ENCODE results near the gene SMCP.

Gene SMCP, protein sequence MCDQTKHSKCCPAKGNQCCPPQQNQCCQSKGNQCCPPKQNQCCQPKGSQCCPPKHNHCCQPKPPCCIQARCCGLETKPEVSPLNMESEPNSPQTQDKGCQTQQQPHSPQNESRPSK

DNA sequence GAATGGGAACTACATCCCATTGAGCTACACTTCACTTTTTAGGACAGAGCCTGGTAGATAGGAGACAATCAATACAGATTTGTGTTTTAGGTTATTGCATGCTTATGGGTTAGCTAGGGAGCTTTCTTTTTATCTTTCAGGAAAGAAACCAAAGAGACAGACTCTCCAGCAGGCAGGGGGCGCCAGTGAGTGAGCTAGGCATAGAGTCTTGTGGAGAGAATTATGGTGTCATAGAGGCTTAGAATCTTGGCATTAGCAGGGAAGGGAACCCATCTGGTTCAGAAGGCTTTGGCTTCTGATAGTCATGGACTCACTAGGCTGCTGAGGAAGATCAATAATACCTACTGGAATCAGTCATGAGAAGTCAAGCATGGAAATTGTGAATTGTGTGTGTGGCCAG lies at the start of gene SMCP:
TSS of gene SMCP (plus strand) at position 281 of the 400 bp plus-strand sequence. CDS start 6,101 bp downstream, outside the sequence.
- Histone ChIP-seq H3K27me3 (ENCODE audit: insufficient read depth, low read depth, severe bottlenecking) (no peaks in the 10 kb centered on the region), H3K4me3 (ENCODE audit: low read depth, low read length) (no peak within 1 kb of the TSS), H3K36me3 (no peaks in the 10 kb centered on the region), H3K9me3 (ENCODE audit: severe bottlenecking) (peaks cover 2% of the 10 kb centered on the region), H3K27ac (no peak within 1 kb of the TSS)
- peak; percentile 93 for DNase-seq
- TF ChIP-seq, protein P1, sequence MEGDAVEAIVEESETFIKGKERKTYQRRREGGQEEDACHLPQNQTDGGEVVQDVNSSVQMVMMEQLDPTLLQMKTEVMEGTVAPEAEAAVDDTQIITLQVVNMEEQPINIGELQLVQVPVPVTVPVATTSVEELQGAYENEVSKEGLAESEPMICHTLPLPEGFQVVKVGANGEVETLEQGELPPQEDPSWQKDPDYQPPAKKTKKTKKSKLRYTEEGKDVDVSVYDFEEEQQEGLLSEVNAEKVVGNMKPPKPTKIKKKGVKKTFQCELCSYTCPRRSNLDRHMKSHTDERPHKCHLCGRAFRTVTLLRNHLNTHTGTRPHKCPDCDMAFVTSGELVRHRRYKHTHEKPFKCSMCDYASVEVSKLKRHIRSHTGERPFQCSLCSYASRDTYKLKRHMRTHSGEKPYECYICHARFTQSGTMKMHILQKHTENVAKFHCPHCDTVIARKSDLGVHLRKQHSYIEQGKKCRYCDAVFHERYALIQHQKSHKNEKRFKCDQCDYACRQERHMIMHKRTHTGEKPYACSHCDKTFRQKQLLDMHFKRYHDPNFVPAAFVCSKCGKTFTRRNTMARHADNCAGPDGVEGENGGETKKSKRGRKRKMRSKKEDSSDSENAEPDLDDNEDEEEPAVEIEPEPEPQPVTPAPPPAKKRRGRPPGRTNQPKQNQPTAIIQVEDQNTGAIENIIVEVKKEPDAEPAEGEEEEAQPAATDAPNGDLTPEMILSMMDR (IDR thresholded peaks at IDR 0.05; ENCODE audit: low read depth, low read length) = peak; percentile 79

DNA sequence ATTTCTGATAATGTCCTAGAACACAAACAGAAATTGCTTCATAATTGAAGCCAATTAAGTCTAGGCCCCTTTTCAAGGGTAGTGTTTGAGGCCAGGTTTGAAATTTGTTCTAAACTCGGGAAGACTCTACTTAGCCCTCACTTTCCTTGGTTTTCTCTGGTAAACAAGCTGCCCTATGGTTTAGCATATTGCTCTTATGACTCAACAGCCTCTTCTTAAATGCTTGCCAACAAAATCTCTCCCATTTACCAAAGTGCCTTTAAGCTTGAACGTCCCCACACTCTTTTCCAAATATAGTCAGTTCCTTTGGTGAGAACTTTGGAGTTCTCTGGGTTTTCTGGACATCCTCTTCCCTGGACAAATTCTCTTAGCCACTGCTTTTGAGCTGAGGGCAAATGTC lies 41.3 kb upstream of the SMCP start:
- no peak overlapping the region for H3K27ac ChIP-seq
- TF ChIP-seq, protein P1 (IDR thresholded peaks at IDR 0.05; ENCODE audit: low read depth, low read length) = no peak
- H3K36me3 ChIP-seq = no peaks in the 10 kb centered on the region
- no peak overlapping the region for H3K4me3 ChIP-seq (ENCODE audit: low read depth, low read length)
- no peak for DNase-seq
- peaks cover 85% of the 10 kb centered on the region for H3K27me3 ChIP-seq (ENCODE audit: insufficient read depth, low read depth, severe bottlenecking)
- peaks cover 21% of the 10 kb centered on the region for H3K9me3 ChIP-seq (ENCODE audit: severe bottlenecking)

GRCh38 chr1:152842556-152842955 lies 35.6 kb upstream of the SMCP start, which contains the start of gene LCE6A:
LCE6A (plus strand) TSS chr1:152842856; CDS start chr1:152843521, 665 bp downstream.
- Histone ChIP-seq H3K36me3 (no peaks in the 10 kb centered on the region), H3K27ac (no peak within 1 kb of the TSS), H3K27me3 (ENCODE audit: insufficient read depth, low read depth, severe bottlenecking) (peaks cover 90% of the 10 kb centered on the region), H3K9me3 (ENCODE audit: severe bottlenecking) (no peaks in the 10 kb centered on the region), H3K4me3 (ENCODE audit: low read depth, low read length) (no peak within 1 kb of the TSS)
- DNase-seq = no peak
- TF ChIP-seq, protein P1 (IDR thresholded peaks at IDR 0.05; ENCODE audit: low read depth, low read length) = no peak

GRCh38 chr1:152855661-152856060 lies 22.5 kb upstream of the SMCP start:
- TF ChIP-seq, protein P1 (IDR thresholded peaks at IDR 0.05; ENCODE audit: low read depth, low read length) = no peak
- DNase-seq = no peak
- Histone ChIP-seq H3K27me3 (ENCODE audit: insufficient read depth, low read depth, severe bottlenecking) (peaks cover 95% of the 10 kb centered on the region), H3K9me3 (ENCODE audit: severe bottlenecking) (peaks cover 7% of the 10 kb centered on the region), H3K36me3 (no peaks in the 10 kb centered on the region), H3K27ac (no peak overlapping the region), H3K4me3 (ENCODE audit: low read depth, low read length) (no peak overlapping the region)

GRCh38 chr1:152858062-152858461 lies 20.1 kb upstream of the SMCP start:
- H3K9me3 ChIP-seq (ENCODE audit: severe bottlenecking) = peaks cover 2% of the 10 kb centered on the region

More at GRCh38 chr1:152858062-152858461, 20.1 kb upstream of the SMCP start:
- no peak overlapping the region for H3K4me3 ChIP-seq (ENCODE audit: low read depth, low read length)
- no peaks in the 10 kb centered on the region for H3K36me3 ChIP-seq
- H3K27ac ChIP-seq = no peak overlapping the region
- H3K27me3 ChIP-seq (ENCODE audit: insufficient read depth, low read depth, severe bottlenecking) = peaks cover 99% of the 10 kb centered on the region
- TF ChIP-seq, protein P1 (IDR thresholded peaks at IDR 0.05; ENCODE audit: low read depth, low read length) = no peak
- DNase-seq = no peak
